GM23338 (cell line): ENCODE data around the gene RPS14. TPM values are rescaled to one million over a fixed set of nuclear protein-coding genes. Genes with fewer than 3 reads are reported as not detected.

Experiments
- ATAC-seq: fragments of 200-7000 bp; cut with Tn5 transposase; 3 replicates; pipeline ENCODE4 v1.9.1; 2020
- DNase-seq: peaks from one replicate; pipeline ENCODE4 v3.0.0-alpha.2; 2015; ENCODE audit warnings: low spot score
- H2AFZ ChIP-seq: fragments of 200-600 bp; sonication (generic); 2 replicates; pipeline ENCODE4 v1.8.0; 2016; ENCODE audit warnings: antibody characterized with exemption, mild to moderate bottlenecking, moderate library complexity
- H3F3A ChIP-seq: fragments of 200-600 bp; sonication (generic); replicated peaks from 2 replicates; pipeline ENCODE4 v1.8.0; 2017; ENCODE audit warnings: antibody characterized with exemption, mixed run types, low read depth
- H3K27ac ChIP-seq: fragments of 200-600 bp; sonication (generic); 2 replicates; pipeline ENCODE4 v1.6.1; 2016; ENCODE audit warnings: low read depth
- H3K27me3 ChIP-seq: fragments of 200-600 bp; sonication (generic); 2 replicates; pipeline ENCODE4 v1.8.0; 2016; ENCODE audit warnings: mild to moderate bottlenecking, mixed run types, moderate library complexity; ENCODE audit not compliant: insufficient read depth
- H3K36me3 ChIP-seq: fragments of 200-600 bp; sonication (generic); 2 replicates; pipeline ENCODE4 v1.8.0; 2016; ENCODE audit warnings: mild to moderate bottlenecking; ENCODE audit not compliant: insufficient read depth
- H3K4me1 ChIP-seq: fragments of 200-600 bp; sonication (generic); 2 replicates; pipeline ENCODE4 v1.8.0; 2016; ENCODE audit warnings: mild to moderate bottlenecking, moderate library complexity; ENCODE audit not compliant: insufficient read depth
- H3K4me2 ChIP-seq: fragments of 200-600 bp; sonication (generic); 2 replicates; pipeline ENCODE4 v1.7.1; 2017; ENCODE audit warnings: mixed run types
- H3K4me3 ChIP-seq: fragments of 200-600 bp; sonication (generic); 2 replicates; pipeline ENCODE4 v1.6.1; 2016; ENCODE audit warnings: mixed run types
- H3K79me2 ChIP-seq: fragments of 200-600 bp; sonication (generic); replicated peaks from 2 replicates; pipeline ENCODE4 v1.8.0; 2017; ENCODE audit warnings: mild to moderate bottlenecking; ENCODE audit not compliant: insufficient read depth
- H3K9me2 ChIP-seq: fragments of 200-600 bp; sonication (generic); 2 replicates; pipeline ENCODE4 v1.8.0; 2017; ENCODE audit not compliant: insufficient read depth
- H4K20me1 ChIP-seq: fragments of 200-600 bp; sonication (generic); replicated peaks from 2 replicates; pipeline ENCODE4 v1.8.0; 2017; ENCODE audit warnings: mild to moderate bottlenecking; ENCODE audit not compliant: insufficient read depth
- H3K27ac Mint-ChIP-seq: 2 replicates; pipeline ENCODE4 v1.8.0; 2020; ENCODE audit warnings: inconsistent platforms, mild to moderate bottlenecking, moderate library complexity, mixed read lengths
- H3K27me3 Mint-ChIP-seq: 3 replicates; pipeline ENCODE4 v1.8.0; 2022; ENCODE audit warnings: low read depth, mild to moderate bottlenecking, moderate library complexity, mixed read lengths, inconsistent platforms; ENCODE audit not compliant: insufficient read depth, poor library complexity
- H3K36me3 Mint-ChIP-seq: 3 replicates; pipeline ENCODE4 v1.8.0; 2021; ENCODE audit warnings: low read depth, mild to moderate bottlenecking, inconsistent platforms, moderate library complexity, mixed read lengths
- H3K4me1 Mint-ChIP-seq: 3 replicates; pipeline ENCODE4 v1.8.0; 2020; ENCODE audit warnings: mild to moderate bottlenecking, inconsistent platforms, mixed read lengths
- H3K4me3 Mint-ChIP-seq: 3 replicates; pipeline ENCODE4 v1.8.0; 2021; ENCODE audit warnings: moderate library complexity, mild to moderate bottlenecking, inconsistent platforms, mixed read lengths
- H3K9me3 Mint-ChIP-seq: 3 replicates; pipeline ENCODE4 v1.8.0; 2020; ENCODE audit warnings: moderate library complexity, mild to moderate bottlenecking, inconsistent platforms, mixed read lengths
- CREB1 ChIP-seq: fragments of 250-450 bp; sonication (Bioruptor Pico); IDR thresholded peaks from 2 replicates; pipeline ENCODE4 v1.5.0; 2020; ENCODE audit warnings: low read depth, mild to moderate bottlenecking, moderate library complexity
- EZH2phosphoT487 ChIP-seq: fragments of 200-600 bp; sonication (generic); IDR thresholded peaks from one replicate; pipeline ENCODE4 v1.8.1; 2018; ENCODE audit warnings: antibody characterized with exemption; ENCODE audit not compliant: unreplicated experiment
- POLR2AphosphoS5 ChIP-seq: IDR thresholded peaks from 2 replicates; pipeline ENCODE4 v1.6.1; 2016; ENCODE audit warnings: antibody characterized with exemption, low read depth
- ZNF114 ChIP-seq: fragments of 250-450 bp; sonication (Bioruptor Pico); IDR thresholded peaks from 2 replicates; pipeline ENCODE4 v1.5.0; 2020; ENCODE audit warnings: mild to moderate bottlenecking, moderate library complexity
- polyA plus RNA-seq: library from polyadenylated mRNA; unstranded; fragments of >200 nt; fragmentation: Nextera tagmentation; extraction: Ambion mirVana; gene quantifications from 2 replicates; pipeline ENCODE4 v1.2.1, GENCODE V29; 2016
- total RNA-seq: library from RNA; depleted of rRNA; stranded (reverse); fragments of >200 nt; shearing (Covaris generic); gene quantifications from 2 replicates; pipeline ENCODE4 v1.2.3, GENCODE V29; 2014
- TF ChIP-seq, protein P1 (sequence below): IDR thresholded peaks from one replicate; pipeline ENCODE4 v1.6.1; 2018; ENCODE audit warnings: antibody characterized with exemption; ENCODE audit not compliant: unreplicated experiment

Gene RPS14
- total and polyA plus RNA-seq, 2 experiments from 2014 or later: 1,443 to 2,790 TPM

DNA sequence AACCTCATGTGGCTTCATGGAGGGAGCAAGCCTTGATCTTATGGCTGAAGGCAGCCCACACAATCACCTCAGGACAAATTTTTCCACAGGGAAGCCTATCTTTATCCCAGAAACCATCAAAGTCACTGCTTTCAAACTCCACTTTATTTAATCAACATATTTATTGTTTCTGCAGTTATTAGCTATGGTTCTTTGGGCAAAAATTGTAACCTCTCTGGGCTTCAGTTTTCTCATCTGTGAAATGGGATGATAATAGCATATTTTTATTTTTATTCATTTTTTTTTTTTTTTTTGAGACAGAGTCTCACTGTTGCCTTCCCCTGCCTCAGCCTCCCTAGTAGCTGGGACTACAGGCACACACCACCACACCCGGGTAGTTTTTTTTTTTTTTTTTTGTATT lies 2.1 kb upstream of the RPS14 start:
- H3K36me3 Mint-ChIP-seq: peaks cover 31% of the 10 kb centered on the region
- peaks cover 3% of the 10 kb centered on the region; the same call in 2 of the 3 replicates for H3K9me3 Mint-ChIP-seq
- ATAC-seq (no peak), DNase-seq (no peak)
- H3F3A ChIP-seq: peaks cover 31% of the 10 kb centered on the region
- peaks cover 22% of the 10 kb centered on the region for H3K36me3 ChIP-seq
- no peak overlapping the region for H3K27ac ChIP-seq
- H3K4me3 ChIP-seq: no peak overlapping the region
- peaks cover 30% of the 10 kb centered on the region for H3K79me2 ChIP-seq
- H3K4me2 ChIP-seq: no peak overlapping the region
- H3K27me3 ChIP-seq: no peaks in the 10 kb centered on the region
- peaks cover 23% of the 10 kb centered on the region for H4K20me1 ChIP-seq
- H3K27ac Mint-ChIP-seq: no peak overlapping the region
- H3K27me3 Mint-ChIP-seq: peaks cover 20% of the 10 kb centered on the region
- H3K4me3 Mint-ChIP-seq: no peak overlapping the region
- no peak overlapping the region for H2AFZ ChIP-seq
- TF ChIP-seq EZH2phosphoT487: no peak
- H3K9me2 ChIP-seq: no peaks in the 10 kb centered on the region
- peaks cover 21% of the 10 kb centered on the region; the same call in 1 of the 2 replicates for H3K4me1 ChIP-seq
- peaks cover 20% of the 10 kb centered on the region for H3K4me1 Mint-ChIP-seq

DNA sequence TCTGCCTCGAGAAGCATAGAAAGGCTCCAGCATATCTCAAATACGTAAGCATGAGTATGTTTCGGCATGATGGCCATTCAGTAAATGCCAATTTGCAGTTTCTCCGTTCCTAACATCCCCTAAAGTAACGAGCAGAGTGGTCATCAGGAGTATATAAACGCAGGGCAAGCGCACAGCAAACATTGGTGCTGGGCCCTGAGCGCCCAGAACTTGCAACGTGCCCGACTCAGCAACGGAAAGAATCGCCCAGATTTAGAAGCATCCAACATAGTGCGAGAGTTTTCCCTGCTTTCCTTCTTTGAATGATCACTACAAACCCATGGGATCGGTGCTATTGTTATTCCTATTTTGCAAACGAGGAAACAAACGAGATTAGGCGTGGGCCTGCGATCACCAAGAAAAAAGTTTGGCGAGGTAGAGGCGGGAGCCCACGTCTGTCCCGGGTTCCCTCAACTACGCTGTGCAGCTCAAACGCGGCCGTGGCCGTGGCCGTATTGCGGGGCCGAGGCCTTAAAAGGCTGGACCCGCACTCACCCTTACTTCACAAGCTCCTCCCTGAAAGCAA lies 505 bp downstream of the RPS14 start:
- TF ChIP-seq, protein P1, sequence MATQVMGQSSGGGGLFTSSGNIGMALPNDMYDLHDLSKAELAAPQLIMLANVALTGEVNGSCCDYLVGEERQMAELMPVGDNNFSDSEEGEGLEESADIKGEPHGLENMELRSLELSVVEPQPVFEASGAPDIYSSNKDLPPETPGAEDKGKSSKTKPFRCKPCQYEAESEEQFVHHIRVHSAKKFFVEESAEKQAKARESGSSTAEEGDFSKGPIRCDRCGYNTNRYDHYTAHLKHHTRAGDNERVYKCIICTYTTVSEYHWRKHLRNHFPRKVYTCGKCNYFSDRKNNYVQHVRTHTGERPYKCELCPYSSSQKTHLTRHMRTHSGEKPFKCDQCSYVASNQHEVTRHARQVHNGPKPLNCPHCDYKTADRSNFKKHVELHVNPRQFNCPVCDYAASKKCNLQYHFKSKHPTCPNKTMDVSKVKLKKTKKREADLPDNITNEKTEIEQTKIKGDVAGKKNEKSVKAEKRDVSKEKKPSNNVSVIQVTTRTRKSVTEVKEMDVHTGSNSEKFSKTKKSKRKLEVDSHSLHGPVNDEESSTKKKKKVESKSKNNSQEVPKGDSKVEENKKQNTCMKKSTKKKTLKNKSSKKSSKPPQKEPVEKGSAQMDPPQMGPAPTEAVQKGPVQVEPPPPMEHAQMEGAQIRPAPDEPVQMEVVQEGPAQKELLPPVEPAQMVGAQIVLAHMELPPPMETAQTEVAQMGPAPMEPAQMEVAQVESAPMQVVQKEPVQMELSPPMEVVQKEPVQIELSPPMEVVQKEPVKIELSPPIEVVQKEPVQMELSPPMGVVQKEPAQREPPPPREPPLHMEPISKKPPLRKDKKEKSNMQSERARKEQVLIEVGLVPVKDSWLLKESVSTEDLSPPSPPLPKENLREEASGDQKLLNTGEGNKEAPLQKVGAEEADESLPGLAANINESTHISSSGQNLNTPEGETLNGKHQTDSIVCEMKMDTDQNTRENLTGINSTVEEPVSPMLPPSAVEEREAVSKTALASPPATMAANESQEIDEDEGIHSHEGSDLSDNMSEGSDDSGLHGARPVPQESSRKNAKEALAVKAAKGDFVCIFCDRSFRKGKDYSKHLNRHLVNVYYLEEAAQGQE: peak; percentile 3
- TF ChIP-seq ZNF114 (CRISPR knock-in tag): no peak
- H4K20me1 ChIP-seq: peaks cover 42% of the 10 kb centered on the region
- DNase-seq (no peak), ATAC-seq (peak; percentile 42)
- peaks cover 37% of the 10 kb centered on the region for H3K79me2 ChIP-seq
- Mint-ChIP-seq H3K9me3 (peaks cover 3% of the 10 kb centered on the region; the same call in 2 of the 3 replicates), H3K27me3 (peaks cover 32% of the 10 kb centered on the region), H3K4me1 (peaks cover 29% of the 10 kb centered on the region), H3K27ac (peak overlapping the region; percentile 99), H3K4me3 (peak overlapping the region; percentile 99), H3K36me3 (peaks cover 57% of the 10 kb centered on the region)
- peak overlapping the region; percentile 100 for H3K4me3 ChIP-seq
- peak overlapping the region; percentile 95 for H3K27ac ChIP-seq
- H3K36me3 ChIP-seq: peaks cover 47% of the 10 kb centered on the region
- no peak overlapping the region for H2AFZ ChIP-seq
- peaks cover 56% of the 10 kb centered on the region for H3F3A ChIP-seq
- H3K9me2 ChIP-seq: no peaks in the 10 kb centered on the region
- peaks cover 15% of the 10 kb centered on the region; the same call in 1 of the 2 replicates for H3K4me1 ChIP-seq
- peak overlapping the region; percentile 99 for H3K4me2 ChIP-seq
- H3K27me3 ChIP-seq: no peaks in the 10 kb centered on the region

DNA sequence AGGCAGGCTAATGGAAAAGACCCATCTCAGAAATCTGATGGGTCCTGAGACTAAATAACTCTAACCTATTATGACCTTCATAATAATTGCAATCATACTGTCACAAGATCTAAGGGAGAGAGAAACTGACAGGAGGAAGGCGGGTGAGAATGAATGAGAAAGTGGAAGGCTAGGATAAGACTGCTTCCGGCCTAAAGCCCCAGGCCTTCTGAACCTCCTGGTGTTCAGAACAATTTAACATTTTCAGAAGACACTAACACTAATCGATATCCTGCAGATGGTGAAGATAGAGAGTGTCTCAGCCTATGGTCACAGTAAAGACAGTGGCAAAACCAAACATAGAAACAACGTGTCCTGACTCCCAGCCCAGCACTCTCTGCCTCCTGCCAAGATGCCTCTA lies 1.2 kb downstream of the RPS14 start:
- peaks cover 3% of the 10 kb centered on the region; the same call in 2 of the 3 replicates for H3K9me3 Mint-ChIP-seq

More for the DNA sequence above, 1.2 kb downstream of the RPS14 start:
- DNase-seq (no peak), ATAC-seq (no peak)
- H3K4me3 Mint-ChIP-seq: peak overlapping the region; percentile 99
- peak overlapping the region; percentile 99 for H3K4me2 ChIP-seq
- H3K36me3 Mint-ChIP-seq: peaks cover 64% of the 10 kb centered on the region
- H3K4me3 ChIP-seq: peak overlapping the region; percentile 100
- peaks cover 34% of the 10 kb centered on the region for H3K27me3 Mint-ChIP-seq
- TF ChIP-seq POLR2AphosphoS5 (0 out of 2 replicates have a peak, but pooled peaks have one; percentile 9), CREB1 (no peak)
- peaks cover 52% of the 10 kb centered on the region for H3K36me3 ChIP-seq
- H3F3A ChIP-seq: peaks cover 63% of the 10 kb centered on the region
- H3K4me1 Mint-ChIP-seq: peaks cover 31% of the 10 kb centered on the region
- no peaks in the 10 kb centered on the region for H3K9me2 ChIP-seq
- peaks cover 15% of the 10 kb centered on the region; the same call in 1 of the 2 replicates for H3K4me1 ChIP-seq
- peak overlapping the region; percentile 95 for H3K27ac ChIP-seq
- peak overlapping the region; percentile 99 for H3K27ac Mint-ChIP-seq
- H3K79me2 ChIP-seq: peaks cover 37% of the 10 kb centered on the region
- no peak overlapping the region for H2AFZ ChIP-seq
- no peaks in the 10 kb centered on the region for H3K27me3 ChIP-seq
- peaks cover 48% of the 10 kb centered on the region for H4K20me1 ChIP-seq
